GM19452 (cell line): ENCODE measurements around the gene PPIA.
A peak's percentile ranks its signal among the peaks of the same experiment; 100 is the strongest.
"Not testable (repeated sequence)": the region's sequence is repeated elsewhere in the genome, so short reads cannot be mapped to it uniquely, and the experiment has no call there.

Experiments
- ATAC-seq: cut with Tn5 transposase; IDR thresholded peaks from one replicate; pipeline ENCODE4 v1.9.1; 2021; ENCODE audit not compliant: unreplicated experiment

PPIA gene

GRCh38 chr7:44762726-44763522 is 33.6 kb upstream of the PPIA start:
- no peak for ATAC-seq

GRCh38 chr7:44764081-44764480 is 32.4 kb upstream of the PPIA start:
- ATAC-seq, result no peak

DNA sequence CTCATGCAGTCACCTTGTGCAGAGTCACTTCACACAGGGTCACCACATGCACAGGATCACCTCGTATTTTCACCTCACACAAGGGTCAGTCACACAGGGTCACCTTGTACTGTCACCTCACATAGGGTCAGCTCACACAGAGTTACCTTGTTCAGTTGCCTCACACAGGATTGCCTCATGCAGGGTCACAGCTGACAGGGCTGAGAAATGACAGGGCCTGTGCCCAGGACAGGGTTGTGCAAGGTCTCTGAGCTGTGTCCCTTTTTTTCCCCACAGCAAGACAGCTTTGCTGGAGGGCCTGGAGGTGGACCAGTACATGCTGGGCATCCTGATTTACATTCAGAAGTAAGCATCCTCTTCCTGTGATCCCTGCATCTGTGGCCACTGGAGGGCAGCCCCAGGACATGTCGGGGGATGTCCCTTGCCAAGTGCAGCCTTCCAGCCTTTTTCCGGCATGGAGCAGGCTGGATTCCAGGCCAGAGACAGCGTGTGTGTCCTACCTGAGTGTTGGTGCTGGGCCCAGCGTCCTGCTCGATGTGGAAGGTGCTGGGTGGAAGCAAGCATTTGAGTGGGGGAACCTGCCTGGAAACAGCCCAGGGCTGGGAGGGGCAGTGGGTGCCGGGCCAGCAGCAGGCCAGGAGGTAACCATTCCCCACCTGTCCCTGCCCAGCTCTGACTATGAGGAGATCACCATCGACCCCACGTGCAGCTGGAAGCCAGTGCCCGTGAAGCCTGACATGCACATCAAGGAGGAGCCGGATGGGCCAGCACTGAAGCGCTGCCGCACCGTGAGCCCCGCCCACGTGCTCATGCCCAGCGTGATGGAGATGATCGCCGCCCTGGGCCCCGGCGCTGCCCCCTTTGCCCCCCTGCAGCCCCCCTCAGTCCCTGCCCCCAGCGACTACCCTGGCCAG is 31.6 kb upstream of the PPIA start:
- no peak for ATAC-seq

DNA sequence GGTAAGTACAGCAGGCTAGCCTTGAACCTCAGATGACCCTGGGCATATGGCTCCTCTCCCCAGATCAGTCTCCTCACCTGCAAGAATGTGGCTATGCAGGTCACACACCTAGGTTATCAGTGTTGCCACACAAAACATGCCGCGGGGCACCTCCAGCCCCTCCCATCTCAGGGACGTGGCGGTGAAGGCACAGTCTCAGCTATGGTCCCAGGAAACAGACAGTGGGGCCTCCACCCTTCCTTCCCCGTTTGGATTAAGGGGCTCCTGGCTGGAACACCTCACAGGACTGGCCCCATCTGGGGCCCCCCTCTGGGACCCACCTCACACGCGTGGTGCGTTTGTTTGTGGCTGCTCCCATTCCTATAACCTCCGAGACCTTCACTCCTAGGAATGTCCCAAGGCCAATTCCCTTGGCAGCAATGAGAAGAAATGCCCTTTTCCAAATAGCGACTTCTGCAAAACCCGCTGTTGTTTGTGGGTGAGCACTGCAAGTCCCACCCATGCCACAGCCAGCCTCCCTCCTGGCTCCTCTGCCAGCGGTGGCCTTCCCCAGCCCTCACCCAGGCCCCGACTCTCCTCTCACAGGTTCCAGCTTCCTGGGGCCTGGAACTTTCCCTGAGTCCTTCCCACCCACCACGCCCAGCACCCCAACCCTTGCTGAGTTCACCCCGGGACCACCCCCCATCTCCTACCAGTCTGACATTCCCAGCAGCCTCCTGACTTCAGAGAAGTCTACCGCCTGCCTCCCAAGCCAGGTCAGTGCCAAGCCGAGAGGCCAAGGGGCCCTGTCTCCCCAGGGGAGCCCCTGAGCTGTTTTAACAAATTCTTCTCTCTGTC is 30.7 kb upstream of the PPIA start:
- ATAC-seq, result no peak

GRCh38 chr7:44766416-44766801 is 30.1 kb upstream of the PPIA start:
- ATAC-seq, result no peak

DNA sequence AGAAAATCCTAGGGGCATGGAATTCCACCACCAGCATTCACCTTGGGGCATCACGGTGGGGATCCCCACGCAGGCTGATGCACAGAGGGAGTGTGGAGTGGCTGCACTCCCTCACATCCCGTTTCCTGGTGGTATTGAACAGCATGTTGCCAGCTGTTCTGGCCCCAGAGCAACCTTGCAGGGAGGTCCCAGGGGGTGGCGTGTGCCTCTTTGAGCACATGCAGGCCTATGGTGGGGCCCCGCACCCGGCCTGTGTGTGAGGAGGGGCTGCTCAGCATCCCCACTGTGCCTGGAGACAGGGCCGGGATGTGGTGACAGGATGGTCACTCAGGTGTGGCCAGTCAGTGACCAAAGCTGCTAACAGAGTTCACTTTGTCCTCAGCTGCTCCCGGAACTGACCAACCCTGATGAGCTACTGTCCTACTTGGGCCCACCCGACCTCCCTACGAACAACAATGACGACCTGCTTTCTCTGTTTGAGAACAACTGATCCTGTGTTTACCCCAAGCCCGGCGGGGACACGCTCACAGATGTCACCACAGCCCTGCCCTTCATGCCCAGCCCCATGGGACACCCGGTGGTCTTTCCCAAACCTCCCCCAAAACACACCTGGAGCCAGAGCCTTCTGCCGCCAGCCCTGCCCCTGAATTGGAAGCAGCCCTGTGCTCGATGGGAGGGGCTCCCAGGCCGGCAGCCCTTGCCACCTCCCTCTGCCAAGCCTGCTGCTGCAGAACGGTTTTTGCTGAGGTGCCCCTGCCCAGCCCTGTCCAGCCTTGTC is 29.2 kb upstream of the PPIA start:
- ATAC-seq, result no peak

- ATAC-seq, result peak; percentile 54
Measured at GRCh38 chr7:44767912-44768627, 28.4 kb upstream of the PPIA start.

DNA sequence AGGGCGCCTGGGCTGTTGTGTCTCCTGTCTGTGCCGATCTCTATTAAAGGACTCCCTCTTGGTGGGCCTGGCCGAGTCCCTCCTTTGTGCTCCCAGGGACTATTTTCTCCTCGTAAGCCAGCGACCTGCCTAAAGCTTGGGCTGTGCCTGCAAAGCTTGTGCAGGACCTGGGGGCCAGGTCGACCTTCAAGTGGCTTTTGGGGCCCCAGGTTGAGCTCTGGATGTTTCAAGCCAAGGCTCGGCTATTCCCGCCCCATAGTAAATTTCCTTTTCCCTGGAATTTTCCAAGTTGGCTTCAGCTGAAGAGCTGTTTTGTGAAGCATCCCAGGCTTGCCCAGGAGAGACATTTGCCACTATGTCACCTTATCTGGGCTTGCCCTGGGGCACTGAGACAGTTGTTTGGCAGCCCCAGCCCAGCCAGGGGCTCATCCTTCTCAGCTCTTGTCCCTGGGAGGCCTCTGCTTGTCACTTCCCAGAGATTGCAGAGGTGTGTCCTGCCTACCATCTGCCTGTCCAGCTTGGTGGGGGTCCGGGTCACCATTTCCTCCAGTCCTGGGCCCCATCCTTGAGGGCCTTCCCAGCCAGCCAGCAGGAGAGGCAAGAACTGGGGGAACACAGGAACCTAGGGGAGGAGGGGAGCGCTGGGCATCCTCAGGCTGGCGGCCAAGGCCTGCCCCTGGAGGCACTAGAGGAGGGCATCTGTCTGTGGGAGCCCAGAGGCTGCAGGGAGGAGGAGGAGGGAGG is 27.7 kb upstream of the PPIA start:
- ATAC-seq, result no peak

- ATAC-seq, result no peak
Measured at GRCh38 chr7:44769376-44769775, 27.1 kb upstream of the PPIA start.

DNA sequence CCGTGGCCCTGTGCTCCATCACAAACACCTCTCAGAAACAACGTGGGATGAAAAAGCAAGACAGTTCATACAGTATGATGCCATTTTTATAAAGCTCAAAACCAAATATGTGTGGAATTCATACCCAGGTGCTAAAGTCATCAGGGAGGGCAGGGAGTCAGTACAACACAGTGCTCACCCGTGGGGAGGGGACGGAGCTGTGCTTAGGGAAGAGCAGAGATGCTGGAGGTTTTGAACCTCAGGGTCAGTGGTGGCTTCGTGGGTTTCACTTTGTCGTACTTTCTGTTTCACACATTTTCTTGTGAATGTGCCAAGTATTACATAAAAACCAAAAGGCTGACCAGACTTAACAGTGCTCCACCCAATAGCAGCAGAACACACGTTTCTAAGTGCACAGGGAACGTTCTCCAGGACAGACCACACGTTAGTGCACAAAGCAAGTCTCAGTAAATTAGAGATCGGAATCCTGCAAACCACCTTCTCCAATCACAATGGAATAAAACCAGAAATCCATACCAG is 26.6 kb upstream of the PPIA start:
- peak; percentile 75 for ATAC-seq

DNA sequence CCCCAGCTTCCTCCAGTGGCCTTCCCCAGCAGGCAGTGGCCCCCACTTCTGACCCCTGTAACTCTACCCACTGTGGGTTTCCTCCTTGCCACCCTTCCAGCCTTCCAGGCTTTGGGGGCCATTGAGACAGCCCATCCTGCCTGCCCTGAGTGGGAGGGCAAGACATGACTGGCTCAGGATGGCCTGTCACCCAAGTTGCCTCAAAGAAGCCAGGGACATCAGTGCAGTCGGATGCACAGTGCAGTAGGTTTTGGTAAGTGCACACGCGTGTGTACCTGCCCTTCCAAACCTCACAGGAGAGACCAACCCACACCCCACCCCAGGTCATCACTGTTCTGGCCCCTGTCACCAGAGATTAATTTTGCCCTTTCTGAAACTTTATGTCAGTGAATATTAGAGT is 25.1 kb upstream of the PPIA start:
- ATAC-seq, result no peak

DNA sequence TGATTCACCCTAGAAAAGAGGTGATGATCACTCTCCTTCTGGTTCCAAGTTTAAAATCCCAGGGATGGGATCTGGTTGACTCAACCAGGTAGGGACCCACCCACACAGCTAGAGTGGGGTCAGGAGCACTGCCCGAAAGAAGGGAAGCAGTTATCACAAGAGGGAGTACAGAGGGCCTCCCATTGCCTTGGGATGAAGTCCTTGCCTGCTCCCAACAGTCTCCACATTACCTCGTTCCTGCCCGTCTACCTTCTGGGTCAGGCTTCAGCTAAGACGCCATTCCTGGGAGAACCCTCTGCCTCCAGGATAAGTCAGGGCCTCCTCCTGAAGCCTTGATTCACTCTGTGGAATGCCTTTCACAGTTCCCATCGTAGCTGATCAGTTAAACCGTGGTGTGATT is 24.0 kb upstream of the PPIA start:
- no peak for ATAC-seq

DNA sequence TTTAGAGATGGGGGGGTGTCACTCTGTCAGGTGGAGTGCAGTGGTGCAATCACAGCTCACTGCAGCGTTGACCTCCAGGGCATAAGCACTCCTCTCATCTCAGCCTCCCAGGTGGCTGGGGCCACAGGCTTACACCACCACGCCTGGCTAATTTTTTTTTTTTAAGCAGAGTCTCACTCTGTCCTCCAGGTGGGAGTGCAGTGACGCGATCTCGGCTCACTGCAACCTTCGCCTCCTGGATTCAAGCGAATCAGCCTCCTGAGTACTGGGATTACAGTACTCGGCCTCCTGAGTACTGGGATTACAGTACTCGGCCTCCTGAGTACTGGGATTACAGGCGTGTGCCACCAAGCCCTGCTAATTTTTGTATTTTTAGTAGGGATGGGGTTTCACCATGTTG is 23.6 kb upstream of the PPIA start:
- ATAC-seq, result no peak

DNA sequence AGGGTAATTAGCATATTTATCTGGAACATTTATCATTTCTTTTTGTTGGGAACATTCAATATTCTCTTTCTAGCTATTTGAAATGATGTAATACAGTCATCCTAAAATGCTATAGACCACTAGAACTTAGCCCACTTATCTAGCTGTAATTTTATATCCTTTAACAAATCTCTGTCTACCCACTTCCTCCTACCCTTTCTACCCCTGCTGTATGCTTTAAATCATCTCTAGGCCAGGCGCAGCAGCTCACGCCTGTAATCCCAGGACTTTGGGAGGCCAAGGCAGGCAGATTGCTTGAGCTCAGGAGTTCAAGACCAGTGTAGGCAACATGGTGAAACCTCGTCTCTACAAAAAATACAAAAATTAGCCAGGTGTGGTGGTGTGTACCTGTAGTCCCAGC is 22.0 kb upstream of the PPIA start:
- ATAC-seq, result not testable (repeated sequence)

DNA sequence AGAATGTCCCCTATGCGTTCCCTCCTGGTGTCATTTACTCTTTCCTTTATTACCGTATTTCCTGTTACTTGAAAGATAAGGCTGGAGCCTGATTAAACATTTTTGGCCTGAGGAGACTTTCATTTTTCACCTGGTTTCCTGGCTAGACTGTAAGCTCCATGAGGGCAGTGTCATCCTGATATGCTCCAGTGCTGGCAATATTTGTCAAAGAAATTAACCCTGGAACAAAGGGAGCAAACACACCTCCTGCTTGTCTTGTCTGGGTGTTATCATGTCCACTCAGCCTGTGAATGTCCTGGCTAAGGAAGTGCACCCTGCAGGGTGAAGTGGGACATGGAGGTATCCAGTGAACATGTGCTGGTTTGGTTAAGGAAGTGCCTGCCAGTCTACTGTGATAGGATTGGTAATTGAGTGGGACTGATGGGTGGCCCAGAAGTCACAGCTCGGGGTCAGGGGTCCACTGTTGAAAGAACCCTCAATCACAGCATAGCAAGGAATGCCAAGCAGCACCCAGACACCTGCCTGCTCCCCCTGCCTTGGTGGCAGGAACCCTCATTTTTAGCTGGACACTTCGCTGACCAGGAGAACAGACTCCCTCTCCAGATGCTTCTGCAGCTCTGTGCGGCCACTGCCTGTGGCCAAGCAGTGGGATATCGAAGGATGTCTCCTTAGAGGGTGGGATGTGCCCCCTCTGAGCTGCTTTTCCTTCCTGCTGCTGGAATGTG is 20.9 kb upstream of the PPIA start:
- no peak for ATAC-seq

GRCh38 chr7:44776211-44776610 is 20.3 kb upstream of the PPIA start:
- no peak for ATAC-seq

- ATAC-seq, result no peak
Measured at GRCh38 chr7:44782460-44782859, 14.0 kb upstream of the PPIA start.

GRCh38 chr7:44783407-44783806 is 13.1 kb upstream of the PPIA start:
- no peak for ATAC-seq
